ENCODE data around the gene MYOM1.

GRCh38 chr18:3095921-3096320, 123.8 kb downstream of the MYOM1 start:
- TF ChIP-seq CTCF (IDR thresholded peaks at IDR 0.05) (no peak), EP300 (IDR thresholded peaks at IDR 0.05) (no peak), POLR2AphosphoS5 (IDR thresholded peaks at IDR 0.05) (no peak)

Measured in sigmoid colon (tissue), 4 donors.